GM10266 (cell line): Measurements from ENCODE around the gene MTARC1.

Experiments used
- DNase-seq: peaks from one replicate; pipeline ENCODE4 v3.0.0; 2012; ENCODE audit errors: extremely low spot score
- CTCF ChIP-seq: IDR thresholded peaks from 2 replicates; pipeline ENCODE4 v1.5.1; 2012; ENCODE audit warnings: mild to moderate bottlenecking, low read depth; ENCODE audit not compliant: control insufficient read depth, insufficient read depth; ENCODE audit errors: missing control alignments

Gene MTARC1

GRCh38 chr1:220786337-220787068 lies at the start of gene MTARC1:
MTARC1 (plus strand) TSS chr1:220786913; CDS start chr1:220786945, 32 bp downstream.
- DNase-seq: peak; percentile 43
- no peak for TF ChIP-seq CTCF

- TF ChIP-seq CTCF: no peak
Measured at GRCh38 chr1:220741349-220741748, 45.4 kb upstream of the MTARC1 start.

GRCh38 chr1:220741825-220742224 lies 44.9 kb upstream of the MTARC1 start:
- DNase-seq: no peak
- no peak for TF ChIP-seq CTCF

More at GRCh38 chr1:220741349-220741748, 45.4 kb upstream of the MTARC1 start:
- DNase-seq: no peak

- DNase-seq: no peak
- TF ChIP-seq CTCF: no peak
Measured at GRCh38 chr1:220742520-220742919, 44.2 kb upstream of the MTARC1 start.

GRCh38 chr1:220746851-220747250 lies 39.9 kb upstream of the MTARC1 start:
- TF ChIP-seq CTCF: no peak
- DNase-seq: no peak

GRCh38 chr1:220747437-220748088 lies 39.1 kb upstream of the MTARC1 start:
- DNase-seq: no peak
- TF ChIP-seq CTCF: no peak
